GM18508 (cell line): ENCODE measurements around the gene HOXA3.

Source experiments
- ATAC-seq: cut with Tn5 transposase; IDR thresholded peaks from one replicate; pipeline ENCODE4 v1.9.1; 2021; ENCODE audit warnings: moderate number of reproducible peaks; ENCODE audit not compliant: insufficient read depth, unreplicated experiment

The HOXA3 gene

DNA sequence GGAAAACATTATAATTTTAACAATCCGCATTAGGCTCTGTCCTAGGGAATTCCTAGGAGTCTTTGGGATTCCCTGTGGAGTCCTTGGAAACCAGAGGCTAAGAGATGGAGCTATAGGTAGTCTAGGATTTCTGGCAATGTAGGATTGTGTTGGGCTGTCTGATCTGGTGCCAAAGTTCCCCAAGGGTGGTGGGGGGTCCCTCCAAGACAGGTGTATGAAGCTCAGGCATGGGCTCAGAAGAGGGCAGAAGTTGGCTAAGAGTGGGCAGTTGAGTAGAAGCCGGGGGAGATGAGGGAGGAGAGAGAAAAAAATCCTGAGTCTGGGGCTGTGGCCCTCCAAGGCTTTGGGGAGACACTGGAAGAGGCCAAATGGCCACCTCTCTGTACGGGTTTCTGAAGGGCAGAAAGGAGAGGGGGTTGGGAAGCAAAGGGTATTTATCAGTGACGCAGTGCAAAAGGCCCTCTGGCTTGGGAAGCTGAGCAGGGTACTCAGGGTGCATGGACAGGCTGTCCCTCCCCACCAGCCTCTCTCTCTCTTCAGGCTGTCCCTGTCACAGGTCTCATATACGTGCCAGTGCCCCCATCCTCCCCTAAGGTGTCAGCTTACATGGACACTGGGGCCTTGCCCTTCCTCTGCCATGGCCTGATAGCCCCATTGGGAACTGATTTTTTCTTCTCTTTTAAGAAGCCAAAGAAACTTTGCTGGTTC is 5.7 kb downstream of the HOXA3 start:
- ATAC-seq: no peak

DNA sequence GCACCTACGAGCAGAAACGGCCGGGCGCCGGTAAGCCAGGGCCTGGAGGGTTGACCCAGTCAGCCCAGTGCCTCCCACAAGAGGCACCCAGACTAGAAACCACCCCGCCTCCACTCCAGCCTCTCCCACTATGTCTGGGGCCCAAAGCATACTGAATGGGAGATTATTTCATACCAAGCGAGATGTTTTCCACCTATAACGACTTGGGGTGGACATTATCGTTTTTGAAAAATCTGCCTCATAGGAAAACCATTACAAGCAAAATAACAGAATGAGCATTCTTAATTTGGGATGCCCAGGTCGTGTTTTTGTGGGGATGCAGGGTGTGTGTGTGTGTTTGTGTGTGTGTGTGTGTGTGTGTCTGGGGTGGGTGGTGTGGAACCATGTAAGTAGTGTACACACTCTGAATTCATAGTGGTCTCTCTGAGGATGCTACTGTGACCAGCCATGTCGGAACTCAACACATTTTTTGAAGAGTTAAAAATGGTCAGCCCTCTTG is 6.4 kb downstream of the HOXA3 start:
- no peak for ATAC-seq

GRCh38 chr7:27145165-27145913 is 7.0 kb downstream of the HOXA3 start:
- no peak for ATAC-seq

DNA sequence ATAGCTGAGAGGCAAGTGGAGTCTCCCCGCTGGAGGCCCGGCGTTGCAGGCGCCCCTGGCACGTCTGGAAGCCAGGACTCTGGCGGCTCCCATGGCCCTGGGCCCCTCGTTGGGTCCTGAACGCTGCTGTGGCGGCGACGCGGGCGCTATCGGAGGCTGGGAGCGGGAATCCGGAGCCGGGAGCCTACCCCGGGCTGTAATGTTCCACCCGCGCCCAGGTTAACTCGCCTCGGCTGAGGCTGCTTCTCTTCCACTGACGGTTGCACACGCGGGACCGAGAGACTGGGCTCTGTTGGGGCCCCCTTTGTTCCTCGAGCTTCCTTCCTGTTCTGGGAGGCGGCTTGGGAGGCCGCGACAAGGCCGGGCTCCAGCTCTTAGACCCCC is 7.6 kb downstream of the HOXA3 start:
- ATAC-seq: no peak

DNA sequence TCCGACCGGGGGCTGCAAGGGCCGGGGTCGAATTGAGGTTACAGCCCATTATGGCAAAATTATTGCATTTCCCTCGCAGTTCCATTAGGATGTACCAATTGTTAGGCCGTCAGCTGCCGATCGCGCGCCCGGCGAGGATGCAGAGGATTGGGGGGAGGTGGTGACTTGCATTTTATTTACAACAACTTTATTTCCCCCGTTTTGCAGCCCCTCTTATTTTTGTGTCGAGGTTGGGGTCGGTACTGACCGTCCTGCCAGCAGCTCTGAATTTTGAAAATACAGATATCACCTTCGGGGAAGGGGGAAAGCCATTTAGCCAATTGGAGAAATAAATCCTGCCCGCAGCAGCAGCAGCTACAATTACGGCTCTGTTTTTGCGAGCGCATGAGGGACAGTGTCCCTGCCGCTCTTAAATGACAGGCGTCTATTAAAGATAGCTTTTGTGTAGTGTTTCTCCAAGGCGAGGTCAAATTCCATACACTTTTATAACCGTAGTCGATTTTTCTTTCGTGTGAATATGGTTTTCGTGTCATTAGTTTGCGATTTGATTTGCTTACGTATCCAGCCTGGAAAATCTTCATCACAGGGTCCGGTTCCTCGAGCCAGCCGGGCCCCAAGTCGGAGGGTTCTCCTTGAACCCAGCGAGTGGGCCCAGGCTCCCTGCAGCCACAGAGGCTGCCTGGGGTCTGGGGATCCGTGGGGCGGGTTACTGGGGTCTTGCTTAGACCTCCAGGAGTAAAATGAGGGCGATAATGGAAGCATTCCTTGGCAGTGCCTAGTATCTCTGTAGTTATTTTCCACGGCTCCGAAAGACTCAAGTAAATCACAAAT is 8.2 kb downstream of the HOXA3 start:
- no peak for ATAC-seq

DNA sequence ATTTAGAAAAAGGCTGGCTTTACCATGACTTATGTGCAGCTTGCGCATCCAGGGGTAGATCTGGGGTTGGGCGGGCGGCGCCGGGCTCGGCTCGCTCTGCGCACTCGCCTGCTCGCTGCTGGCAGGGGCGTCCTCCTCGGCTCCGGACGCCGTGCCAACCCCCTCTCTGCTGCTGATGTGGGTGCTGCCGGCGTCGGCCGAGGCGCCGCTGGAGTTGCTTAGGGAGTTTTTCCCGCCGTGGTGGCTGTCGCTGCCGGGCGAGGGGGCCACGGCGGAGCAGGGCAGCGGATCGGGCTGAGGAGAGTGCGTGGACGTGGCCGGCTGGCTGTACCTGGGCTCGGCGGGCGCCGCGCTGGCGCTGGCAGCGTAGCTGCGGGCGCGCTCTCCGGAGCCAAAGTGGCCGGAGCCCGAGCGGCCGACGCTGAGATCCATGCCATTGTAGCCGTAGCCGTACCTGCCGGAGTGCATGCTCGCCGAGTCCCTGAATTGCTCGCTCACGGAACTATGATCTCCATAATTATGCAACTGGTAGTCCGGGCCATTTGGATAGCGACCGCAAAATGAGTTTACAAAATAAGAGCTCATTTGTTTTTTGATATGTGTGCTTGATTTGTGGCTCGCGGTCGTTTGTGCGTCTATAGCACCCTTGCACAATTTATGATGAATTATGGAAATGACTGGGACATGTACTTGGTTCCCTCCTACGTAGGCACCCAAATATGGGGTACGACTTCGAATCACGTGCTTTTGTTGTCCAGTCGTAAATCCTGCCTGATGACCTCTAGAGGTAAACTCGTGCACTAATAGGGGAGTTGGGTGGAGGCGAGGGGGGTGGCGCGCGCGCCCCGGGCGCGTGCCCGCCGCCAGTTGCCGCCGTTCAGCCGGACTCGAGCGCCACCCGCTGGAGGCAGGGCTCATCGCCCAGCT is 9.1 kb downstream of the HOXA3 start, which contains the start of gene HOXA5:
Gene HOXA5 (minus strand): TSS at position 659 of the 927 bp plus-strand sequence. CDS start 74 bp downstream, at position 585.
- no peak for ATAC-seq

DNA sequence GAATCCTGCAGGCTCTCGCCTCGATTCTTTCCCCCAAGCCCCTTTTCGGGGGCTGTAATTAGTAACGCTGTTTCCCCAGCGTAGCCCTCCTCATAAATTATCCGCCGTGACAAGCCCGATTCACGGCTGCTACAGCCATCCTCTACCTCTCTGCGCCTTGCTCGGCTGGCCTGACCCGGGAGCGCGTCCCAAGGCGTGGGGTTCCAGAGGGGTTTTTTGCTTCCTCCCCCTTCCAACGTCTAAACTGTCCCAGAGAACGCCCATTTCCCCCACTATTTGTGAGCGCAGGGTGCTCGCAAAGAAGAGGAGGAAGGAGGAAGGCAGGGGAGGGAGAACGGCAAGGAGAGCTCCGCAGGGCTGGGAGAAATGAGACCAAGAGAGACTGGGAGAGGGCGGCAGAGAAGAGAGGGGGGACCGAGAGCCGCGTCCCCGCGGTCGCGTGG is 9.8 kb downstream of the HOXA3 start:
- ATAC-seq: no peak

- no peak for ATAC-seq
Observed at GRCh38 chr7:27141923-27142579, 10.3 kb downstream of the HOXA3 start.

- no peak for ATAC-seq
Observed at GRCh38 chr7:27141137-27141922, 11.1 kb downstream of the HOXA3 start.

GRCh38 chr7:27140126-27140857 is 12.1 kb downstream of the HOXA3 start:
- ATAC-seq: no peak

DNA sequence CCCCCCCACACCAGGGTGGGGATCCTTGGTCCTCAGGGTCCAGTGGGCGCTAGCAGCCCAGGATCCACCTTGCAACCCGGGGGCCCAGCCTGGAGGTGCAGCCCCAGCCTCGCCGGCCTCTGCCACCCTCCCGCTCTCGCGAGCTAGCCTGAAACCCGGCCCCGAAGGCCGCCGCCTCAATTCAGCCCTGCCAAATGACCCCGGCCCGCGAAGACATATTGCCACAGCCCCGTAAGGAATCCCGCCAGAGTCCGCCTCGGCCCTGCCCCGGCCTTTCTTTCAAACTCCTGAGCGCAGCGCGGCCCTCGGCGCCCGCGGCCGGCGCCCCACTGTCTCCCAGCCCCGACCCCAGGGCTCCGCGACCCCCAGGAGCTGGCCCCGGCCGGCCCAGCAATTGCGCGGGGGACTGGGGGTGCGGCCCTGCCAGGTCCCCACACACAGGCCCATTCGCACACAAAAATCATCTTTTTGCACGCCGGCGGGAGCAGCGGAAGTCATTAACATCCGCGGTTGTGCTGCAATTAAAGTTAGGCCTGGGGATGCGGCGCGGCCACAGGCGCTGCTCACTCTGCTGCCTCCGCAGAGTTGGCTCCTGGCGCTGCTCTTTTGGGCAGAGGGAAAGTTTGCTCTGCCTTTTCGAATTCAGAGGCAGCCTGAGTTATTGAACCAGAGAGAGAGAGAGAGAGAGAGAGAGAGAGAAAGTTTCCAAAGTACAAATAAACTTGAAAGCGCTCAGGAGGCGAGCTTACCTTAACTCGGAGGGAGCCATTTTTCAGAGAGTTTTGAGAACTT is 12.9 kb downstream of the HOXA3 start:
- ATAC-seq: no peak

DNA sequence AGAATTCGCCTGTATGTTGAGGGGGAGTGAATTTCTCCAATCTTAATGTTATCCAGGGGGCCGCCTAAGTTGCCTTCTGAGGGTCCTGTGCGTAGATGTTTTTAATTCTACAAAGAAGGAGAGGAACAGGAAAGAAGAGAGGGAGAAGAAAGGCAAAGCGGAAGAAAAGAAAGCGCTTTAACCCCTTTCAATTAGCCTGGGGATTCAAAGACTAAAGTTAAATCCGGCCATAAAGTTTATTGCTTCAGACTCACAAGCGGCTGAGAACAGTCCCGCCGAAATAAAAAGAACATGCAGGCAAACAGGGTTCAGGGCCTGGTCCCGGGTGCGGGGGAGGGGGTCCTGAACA is 13.4 kb downstream of the HOXA3 start:
- ATAC-seq: no peak

- no peak for ATAC-seq
Observed at GRCh38 chr7:27138472-27138871, 13.9 kb downstream of the HOXA3 start.

DNA sequence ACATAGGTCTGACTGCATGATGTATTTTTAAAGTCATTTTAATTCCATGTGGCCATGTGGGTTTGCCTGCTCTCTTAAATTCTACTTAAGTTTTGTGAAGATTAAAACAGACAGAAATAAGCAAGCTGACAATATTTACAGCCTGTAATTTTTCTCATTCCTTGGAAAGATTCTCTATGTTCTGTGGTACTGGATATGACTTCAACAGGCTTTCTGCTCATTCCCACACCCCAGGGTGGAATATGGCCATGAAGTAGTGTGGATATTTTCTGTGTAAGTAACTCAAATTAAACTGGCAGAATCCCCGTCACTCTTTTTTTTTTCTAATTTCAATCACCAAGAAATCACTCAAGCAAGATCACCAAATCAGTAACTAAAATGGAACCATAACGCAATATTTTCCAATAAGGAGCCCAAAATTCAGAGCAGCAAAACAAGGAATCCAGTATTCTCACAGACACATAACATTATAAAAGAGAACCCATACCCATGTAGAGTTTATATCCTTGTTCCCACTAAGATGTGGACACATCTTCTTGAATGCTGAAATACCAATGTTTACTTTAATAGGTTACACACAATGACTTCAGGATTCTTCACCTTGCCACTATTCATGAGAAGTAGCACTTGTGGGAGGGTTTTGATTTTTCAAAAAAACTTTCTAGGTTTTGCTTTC is 14.6 kb downstream of the HOXA3 start:
- no peak for ATAC-seq

- no peak for ATAC-seq
Observed at GRCh38 chr7:27134392-27134791, 18.0 kb downstream of the HOXA3 start.

GRCh38 chr7:27133409-27134231 is 18.8 kb downstream of the HOXA3 start:
- no peak for ATAC-seq
